Heart left ventricle (tissue), 16 donors: ENCODE data around the gene FOXP1. TPM values are rescaled to one million over a fixed set of nuclear protein-coding genes. Genes with fewer than 3 reads are reported as not detected.

ENCODE experiments used
- ATAC-seq, 4 donors: fragments of 200-7000 bp; cut with Tn5 transposase; one replicate each; pipeline ENCODE4 v1.9.1; 2020 to 2022; ENCODE audit warnings: moderate library complexity in 4 of 4, mild to moderate bottlenecking in 3 of 4, moderate number of reproducible peaks in 1 of 4
- DNase-seq, 5 donors: peaks; one replicate each; pipeline ENCODE4 v3.0.0-alpha.2; 2020
- H3K27ac ChIP-seq, 12 donors: fragments of 200-600 bp; sonication (generic) in 4 of 12; one replicate each; pipeline versions ENCODE4 v1.5.0 to v1.8.0; 2016 to 2022; ENCODE audit warnings: mild to moderate bottlenecking in 2 of 12
- H3K27me3 ChIP-seq, 9 donors: fragments of 200-600 bp; sonication (generic) in 2 of 9; one replicate each; pipeline versions ENCODE4 v1.5.1 to v1.8.0; 2016 to 2022; ENCODE audit warnings: mild to moderate bottlenecking in 3 of 9
- H3K36me3 ChIP-seq, 9 donors: fragments of 200-600 bp; sonication (generic) in 2 of 9; one replicate each; pipeline versions ENCODE4 v1.5.0 to v1.8.0; 2018 to 2022; ENCODE audit warnings: mild to moderate bottlenecking in 2 of 9
- H3K4me1 ChIP-seq, 12 donors: fragments of 200-600 bp; sonication (generic) in 4 of 12; one replicate each; pipeline versions ENCODE4 v1.5.0 to v1.8.0; 2016 to 2022; ENCODE audit warnings: mild to moderate bottlenecking in 3 of 12
- H3K4me3 ChIP-seq, 12 donors: fragments of 200-600 bp; sonication (generic) in 4 of 12; one replicate each; pipeline versions ENCODE4 v1.5.0 to v1.8.0; 2017 to 2022; ENCODE audit warnings: mild to moderate bottlenecking in 9 of 12, moderate library complexity in 4 of 12
- H3K9me3 ChIP-seq, 12 donors: fragments of 200-600 bp; sonication (generic) in 4 of 12; one replicate each; pipeline versions ENCODE4 v1.5.0 to v1.8.0; 2016 to 2022; ENCODE audit warnings: mild to moderate bottlenecking in 1 of 12
- POLR2A ChIP-seq, 2 donors: fragments of 450-650 bp; IDR thresholded peaks; one replicate each; pipeline ENCODE4 v1.6.1; 2017; ENCODE audit warnings: antibody characterized with exemption in 2 of 2, mild to moderate bottlenecking in 2 of 2, moderate library complexity in 2 of 2
- WGBS, 4 donors: extraction: QIAGEN DNeasy Blood & Tissue Kit in 2 of 4; methylation state at CpG; one replicate each; pipeline versions ENCODE4 v1.1.5 to v1.1.7; 2013 to 2018; 5-methylcytosine and 5-hydroxymethylcytosine counted together
- intact Hi-C, 10 donors: fragments of 100-400 bp; cut with DNase I; formaldehyde crosslinking; loops; one replicate each; pipeline versions ENCODE4 v1.11.1 to v1.14.2; 2022
- polyA plus RNA-seq, 2 donors: library from polyadenylated mRNA; stranded (reverse); fragments of 200-250 nt; gene quantifications; one replicate each; pipeline ENCODE4 v1.2.3, GENCODE V29; 2013
- total RNA-seq, 9 donors: library from RNA; depleted of rRNA in 2 of 9; stranded (reverse); fragments of >200 nt in 2 of 9; fragmentation: NEBNext Ultra II Directional in 3 of 9; extraction: Animal tissue kit (Norgen Biotek cat#: 25700) in 3 of 9; gene quantifications; one replicate each; pipeline versions ENCODE4 v1.1.0 to v1.2.4, GENCODE V29; 2016 to 2023
- TF ChIP-seq, protein P1 (sequence below), 12 donors: fragments of 200-600 bp; sonication (generic) in 4 of 12; IDR thresholded peaks; one replicate each; pipeline versions ENCODE4 v1.5.0 to v1.8.0; 2018 to 2022; ENCODE audit warnings: antibody characterized with exemption in 12 of 12, mild to moderate bottlenecking in 5 of 12
- donor health status: ischemic (EF 13 %, LVEDD 7.1; RV severe dilation, severe dysfunction).
- donor health status: healthy with polysubstance abuse.
- donor health status: DM: no; HTN: yes; CAD: no.
- donor health status: DM: no; HTN: no; CAD: no.
- donor health status: ischemic (EF 25% LVEDD 6.9; RV normal size, moderate dysfunction).
- donor health status: ischemic (EF 25% LVEDD 5.7; RV mildly dilated, moderate dysfunction).
- donor health status: healthy.
- donor health status: DM: yes; HTN: yes; CAD: no.
- donor health status: ischemic (EF 35%, LVEDD 5.7; RV mildly dilated, moderate dysfunction).
- donor health status: nonischemic (EF 11% LVEDD 7.7; RV severe dilation, severe dysfunction).
- donor health status: DM: yes; HTN: yes; CAD: no.
- donor health status: PGD.
- donor health status: ischemic (EF 29% LVEDD 5.4; RV normal size, mild dysfunction).
- donor health status: nonischemic (EF 23%, LVEDD 6.1; RV moderate dilation, normal function).

Gene FOXP1
- total and polyA plus RNA-seq, 11 donors = 14.9 to 67.8 (median 41.1) TPM

- TF ChIP-seq POLR2A (IDR thresholded peaks at IDR 0.05) = no peak
- TF ChIP-seq, protein P1, sequence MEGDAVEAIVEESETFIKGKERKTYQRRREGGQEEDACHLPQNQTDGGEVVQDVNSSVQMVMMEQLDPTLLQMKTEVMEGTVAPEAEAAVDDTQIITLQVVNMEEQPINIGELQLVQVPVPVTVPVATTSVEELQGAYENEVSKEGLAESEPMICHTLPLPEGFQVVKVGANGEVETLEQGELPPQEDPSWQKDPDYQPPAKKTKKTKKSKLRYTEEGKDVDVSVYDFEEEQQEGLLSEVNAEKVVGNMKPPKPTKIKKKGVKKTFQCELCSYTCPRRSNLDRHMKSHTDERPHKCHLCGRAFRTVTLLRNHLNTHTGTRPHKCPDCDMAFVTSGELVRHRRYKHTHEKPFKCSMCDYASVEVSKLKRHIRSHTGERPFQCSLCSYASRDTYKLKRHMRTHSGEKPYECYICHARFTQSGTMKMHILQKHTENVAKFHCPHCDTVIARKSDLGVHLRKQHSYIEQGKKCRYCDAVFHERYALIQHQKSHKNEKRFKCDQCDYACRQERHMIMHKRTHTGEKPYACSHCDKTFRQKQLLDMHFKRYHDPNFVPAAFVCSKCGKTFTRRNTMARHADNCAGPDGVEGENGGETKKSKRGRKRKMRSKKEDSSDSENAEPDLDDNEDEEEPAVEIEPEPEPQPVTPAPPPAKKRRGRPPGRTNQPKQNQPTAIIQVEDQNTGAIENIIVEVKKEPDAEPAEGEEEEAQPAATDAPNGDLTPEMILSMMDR (IDR thresholded peaks at IDR 0.05) = no peak
- no peak for DNase-seq
- no peak overlapping the region for H3K4me3 ChIP-seq
- intact Hi-C loops = no loop called here
- H3K9me3 ChIP-seq = no peaks in the 10 kb centered on the region
- no peaks in the 10 kb centered on the region for H3K36me3 ChIP-seq
- no peaks in the 10 kb centered on the region for H3K27me3 ChIP-seq
- 57 to 68% (median 67%) methylated on average over 3 of the region's 3 CpGs for WGBS, 4 donors
- H3K27ac ChIP-seq = no peak overlapping the region
- ATAC-seq = no peak
- peaks cover 0 to 12% (median 0%) of the 10 kb centered on the region in 12 donors for H3K4me1 ChIP-seq
Observed at GRCh38 chr3:71413572-71413971, 170.0 kb downstream of the FOXP1 start.

DNA sequence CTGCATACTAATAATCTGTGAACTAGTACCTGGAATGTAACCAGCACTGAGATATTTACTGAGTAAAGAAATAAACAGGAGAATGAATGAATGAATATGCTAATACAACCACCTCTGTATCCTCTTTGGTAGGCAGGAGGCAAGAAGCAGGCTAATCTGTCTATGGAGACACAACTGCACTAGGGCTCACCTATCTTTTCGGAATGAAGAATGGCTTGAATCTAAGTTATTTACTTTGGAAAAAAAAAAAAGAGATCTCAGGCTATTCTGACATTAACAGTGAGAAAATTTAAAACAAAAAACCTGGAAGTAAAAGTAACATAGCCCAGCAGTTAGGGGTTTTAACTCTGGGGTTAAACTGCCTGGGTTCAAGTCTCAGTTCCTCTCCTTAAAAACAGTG is 174.2 kb downstream of the FOXP1 start:
- no peaks in the 10 kb centered on the region for H3K27me3 ChIP-seq
- intact Hi-C loops = no loop called here
- H3K4me3 ChIP-seq = no peak overlapping the region
- WGBS, 4 donors = 98 to 100% (median 100%) methylated on average over 1 of the region's 1 CpG
- H3K27ac ChIP-seq = no peak overlapping the region
- DNase-seq = no peak
- no peak for ATAC-seq
- H3K9me3 ChIP-seq = no peaks in the 10 kb centered on the region
- TF ChIP-seq, protein P1 (IDR thresholded peaks at IDR 0.05) = no peak
- TF ChIP-seq POLR2A (IDR thresholded peaks at IDR 0.05) = no peak
- H3K4me1 ChIP-seq = peaks cover 0 to 25% (median 5%) of the 10 kb centered on the region in 12 donors
- no peaks in the 10 kb centered on the region for H3K36me3 ChIP-seq

GRCh38 chr3:71408903-71409302 is 174.6 kb downstream of the FOXP1 start:
- H3K4me1 ChIP-seq = peaks cover 0 to 21% (median 4%) of the 10 kb centered on the region in 12 donors
- no peak for DNase-seq
- H3K9me3 ChIP-seq = no peaks in the 10 kb centered on the region
- no peak for ATAC-seq
- H3K4me3 ChIP-seq = no peak overlapping the region
- no peaks in the 10 kb centered on the region for H3K27me3 ChIP-seq
- intact Hi-C loops = no loop called here
- TF ChIP-seq, protein P1 (IDR thresholded peaks at IDR 0.05) = no peak
- no peak for TF ChIP-seq POLR2A (IDR thresholded peaks at IDR 0.05)
- H3K27ac ChIP-seq = no peak overlapping the region
- no peaks in the 10 kb centered on the region for H3K36me3 ChIP-seq
- WGBS, 4 donors = 82 to 92% (median 90%) methylated on average over 2 of the region's 2 CpGs

DNA sequence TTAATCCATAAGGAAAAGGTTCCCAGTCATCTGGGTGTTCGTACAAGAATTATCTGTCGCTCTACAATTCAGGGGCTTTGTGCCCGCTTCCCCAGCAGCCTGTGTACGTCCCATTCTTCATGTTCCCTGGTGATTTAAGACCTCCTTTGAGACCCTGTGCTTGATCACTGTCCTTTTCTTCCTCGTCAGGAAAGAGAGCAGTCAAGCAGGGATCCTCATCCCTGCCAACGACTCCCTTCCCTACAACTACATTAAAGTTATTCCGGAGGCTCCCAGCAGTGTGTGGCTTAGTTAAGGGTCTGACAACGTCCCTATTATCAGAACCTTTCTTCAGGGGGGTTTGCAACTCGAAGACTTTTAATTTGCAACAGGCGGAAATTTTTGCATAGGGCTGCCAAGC is 175.7 kb downstream of the FOXP1 start:
- Histone ChIP-seq H3K4me1 (peaks cover 0 to 18% (median 4%) of the 10 kb centered on the region in 12 donors), H3K4me3 (no peak overlapping the region), H3K9me3 (no peaks in the 10 kb centered on the region), H3K27ac (no peak overlapping the region), H3K27me3 (no peaks in the 10 kb centered on the region), H3K36me3 (no peaks in the 10 kb centered on the region)
- TF ChIP-seq, protein P1 (IDR thresholded peaks at IDR 0.05) = no peak
- TF ChIP-seq POLR2A (IDR thresholded peaks at IDR 0.05) = no peak
- WGBS, 4 donors = 52 to 61% (median 56%) methylated on average over 10 of the region's 10 CpGs
- no peak for DNase-seq
- intact Hi-C loops = no loop called here
- ATAC-seq = no peak
